ENCODE measurements around the gene MYO3A.

MYO3A gene, protein sequence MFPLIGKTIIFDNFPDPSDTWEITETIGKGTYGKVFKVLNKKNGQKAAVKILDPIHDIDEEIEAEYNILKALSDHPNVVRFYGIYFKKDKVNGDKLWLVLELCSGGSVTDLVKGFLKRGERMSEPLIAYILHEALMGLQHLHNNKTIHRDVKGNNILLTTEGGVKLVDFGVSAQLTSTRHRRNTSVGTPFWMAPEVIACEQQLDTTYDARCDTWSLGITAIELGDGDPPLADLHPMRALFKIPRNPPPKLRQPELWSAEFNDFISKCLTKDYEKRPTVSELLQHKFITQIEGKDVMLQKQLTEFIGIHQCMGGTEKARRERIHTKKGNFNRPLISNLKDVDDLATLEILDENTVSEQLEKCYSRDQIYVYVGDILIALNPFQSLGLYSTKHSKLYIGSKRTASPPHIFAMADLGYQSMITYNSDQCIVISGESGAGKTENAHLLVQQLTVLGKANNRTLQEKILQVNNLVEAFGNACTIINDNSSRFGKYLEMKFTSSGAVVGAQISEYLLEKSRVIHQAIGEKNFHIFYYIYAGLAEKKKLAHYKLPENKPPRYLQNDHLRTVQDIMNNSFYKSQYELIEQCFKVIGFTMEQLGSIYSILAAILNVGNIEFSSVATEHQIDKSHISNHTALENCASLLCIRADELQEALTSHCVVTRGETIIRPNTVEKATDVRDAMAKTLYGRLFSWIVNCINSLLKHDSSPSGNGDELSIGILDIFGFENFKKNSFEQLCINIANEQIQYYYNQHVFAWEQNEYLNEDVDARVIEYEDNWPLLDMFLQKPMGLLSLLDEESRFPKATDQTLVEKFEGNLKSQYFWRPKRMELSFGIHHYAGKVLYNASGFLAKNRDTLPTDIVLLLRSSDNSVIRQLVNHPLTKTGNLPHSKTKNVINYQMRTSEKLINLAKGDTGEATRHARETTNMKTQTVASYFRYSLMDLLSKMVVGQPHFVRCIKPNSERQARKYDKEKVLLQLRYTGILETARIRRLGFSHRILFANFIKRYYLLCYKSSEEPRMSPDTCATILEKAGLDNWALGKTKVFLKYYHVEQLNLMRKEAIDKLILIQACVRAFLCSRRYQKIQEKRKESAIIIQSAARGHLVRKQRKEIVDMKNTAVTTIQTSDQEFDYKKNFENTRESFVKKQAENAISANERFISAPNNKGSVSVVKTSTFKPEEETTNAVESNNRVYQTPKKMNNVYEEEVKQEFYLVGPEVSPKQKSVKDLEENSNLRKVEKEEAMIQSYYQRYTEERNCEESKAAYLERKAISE (N-terminal part only)

DNA sequence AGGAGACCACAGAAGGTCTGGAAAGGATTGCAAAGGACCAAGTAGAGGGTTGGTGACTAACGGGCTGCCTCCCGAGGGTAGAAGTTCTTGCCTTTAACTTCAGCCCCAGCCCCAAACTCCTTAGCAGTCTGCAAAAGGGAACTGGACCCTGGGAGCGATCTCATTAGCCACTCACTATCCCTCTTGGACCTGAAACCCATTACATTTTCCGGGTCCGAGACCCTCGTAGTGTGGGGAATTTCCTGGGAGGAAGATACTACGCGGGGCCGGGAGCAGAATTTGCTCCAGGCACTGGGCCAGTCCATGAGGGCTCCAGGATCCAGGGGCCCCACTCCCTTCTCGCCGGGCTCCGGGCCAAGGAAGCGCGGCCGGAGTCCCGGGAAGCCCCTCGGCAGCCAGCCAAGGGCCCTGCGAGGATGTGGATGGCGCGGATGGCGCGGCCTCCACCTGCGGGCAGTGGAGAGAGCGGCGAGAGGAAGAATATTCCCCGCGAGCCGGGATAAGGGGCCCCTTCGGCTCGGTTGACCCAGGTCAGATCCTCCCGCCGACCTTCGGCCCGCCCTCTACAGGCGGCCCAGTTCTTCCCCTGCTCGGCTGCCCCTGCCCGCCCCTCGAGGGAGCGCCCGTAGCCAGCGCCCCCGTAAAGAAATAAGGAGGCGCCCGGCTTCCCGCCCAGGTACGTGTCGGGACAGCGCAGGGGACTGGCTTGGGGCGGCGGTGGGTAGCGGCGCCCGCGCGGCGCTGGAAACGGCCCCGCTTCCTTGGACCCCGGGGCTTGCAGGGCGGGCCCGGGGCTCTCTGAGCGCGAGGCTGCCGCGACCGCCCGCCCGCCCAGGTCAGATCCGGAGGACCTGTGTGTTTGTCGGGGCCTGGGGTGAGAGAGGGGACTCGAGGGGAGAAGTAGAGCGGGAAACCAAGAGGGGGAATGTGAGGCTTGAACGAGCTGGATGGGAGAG, at the start of gene MYO3A:
TSS of gene MYO3A (plus strand) at position 577 of the 956 bp plus-strand sequence. CDS start 17,882 bp downstream, outside the sequence.
- peaks cover 6% of the 10 kb centered on the region for H3K4me1 ChIP-seq (ENCODE audit: insufficient read depth, low read length)

DNA sequence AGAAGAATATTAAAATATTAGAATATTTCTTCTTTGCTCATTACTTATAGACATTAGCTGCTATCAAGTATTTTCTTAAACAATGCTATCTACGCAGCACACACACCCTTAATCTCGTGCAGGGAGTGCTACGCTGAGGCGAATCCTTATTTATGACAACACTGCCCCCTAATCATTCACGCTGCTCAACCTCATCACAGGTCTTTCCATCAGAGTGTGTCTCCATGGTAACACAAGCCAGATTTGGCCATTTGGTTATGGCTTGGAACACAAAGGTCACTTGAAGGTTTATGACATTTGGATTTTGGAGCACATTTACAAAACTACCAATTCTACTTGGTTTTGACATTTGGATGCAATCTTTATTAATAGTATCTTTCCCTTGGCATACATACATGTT, 45.4 kb upstream of the MYO3A start:
- Histone ChIP-seq H3K27me3 (ENCODE audit: insufficient read depth, low read length) (no peaks in the 10 kb centered on the region), H3K9ac (ENCODE audit: low read depth, low read length) (no peak overlapping the region), H3K27ac (ENCODE audit: low read length) (no peak overlapping the region), H3K9me3 (ENCODE audit: insufficient read depth, low read depth, low read length) (no peaks in the 10 kb centered on the region; the same call in 1 of the 2 replicates), H3K36me3 (ENCODE audit: insufficient read depth, low read depth, low read length) (no peaks in the 10 kb centered on the region), H3K4me3 (ENCODE audit: low read length) (no peak overlapping the region), H3K4me1 (ENCODE audit: insufficient read depth, low read length) (peaks cover 3% of the 10 kb centered on the region; the same call in 1 of the 2 replicates)

More for the DNA sequence above, at the start of gene MYO3A:
- H3K9ac ChIP-seq (ENCODE audit: low read depth, low read length): peak within 1 kb of the TSS; percentile 73; the same call in 1 of the 2 replicates
- no peaks in the 10 kb centered on the region for H3K9me3 ChIP-seq (ENCODE audit: insufficient read depth, low read depth, low read length)
- no peak within 1 kb of the TSS for H3K27ac ChIP-seq (ENCODE audit: low read length)
- H3K36me3 ChIP-seq (ENCODE audit: insufficient read depth, low read depth, low read length): no peaks in the 10 kb centered on the region
- peak within 1 kb of the TSS; percentile 70 for H3K4me3 ChIP-seq (ENCODE audit: low read length)
- peaks cover 22% of the 10 kb centered on the region; the same call in 1 of the 2 replicates for H3K27me3 ChIP-seq (ENCODE audit: insufficient read depth, low read length)

DNA sequence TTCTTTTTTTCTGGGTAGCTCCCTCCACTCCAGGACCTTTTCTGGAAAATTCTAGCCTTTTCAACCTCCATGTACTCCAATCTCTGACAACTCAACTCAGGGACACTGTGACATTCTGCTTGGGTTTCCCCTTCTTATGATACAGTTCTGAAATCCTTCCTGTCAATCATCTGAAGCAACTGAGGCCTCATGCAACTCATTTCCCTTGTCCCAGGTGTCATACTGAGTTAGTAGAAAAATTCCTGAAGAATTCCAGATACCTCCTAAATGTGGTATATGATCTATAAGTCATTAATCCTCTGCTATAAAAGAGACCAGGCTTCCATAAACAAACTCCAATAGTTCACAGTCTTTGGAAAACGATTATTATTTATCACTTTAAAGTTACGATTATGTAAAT, 43.0 kb upstream of the MYO3A start:
- Histone ChIP-seq H3K27ac (ENCODE audit: low read length) (no peak overlapping the region), H3K4me3 (ENCODE audit: low read length) (no peak overlapping the region), H3K27me3 (ENCODE audit: insufficient read depth, low read length) (no peaks in the 10 kb centered on the region), H3K36me3 (ENCODE audit: insufficient read depth, low read depth, low read length) (no peaks in the 10 kb centered on the region), H3K9me3 (ENCODE audit: insufficient read depth, low read depth, low read length) (no peaks in the 10 kb centered on the region; the same call in 1 of the 2 replicates), H3K9ac (ENCODE audit: low read depth, low read length) (no peak overlapping the region), H3K4me1 (ENCODE audit: insufficient read depth, low read length) (peaks cover 7% of the 10 kb centered on the region; the same call in 1 of the 2 replicates)

DNA sequence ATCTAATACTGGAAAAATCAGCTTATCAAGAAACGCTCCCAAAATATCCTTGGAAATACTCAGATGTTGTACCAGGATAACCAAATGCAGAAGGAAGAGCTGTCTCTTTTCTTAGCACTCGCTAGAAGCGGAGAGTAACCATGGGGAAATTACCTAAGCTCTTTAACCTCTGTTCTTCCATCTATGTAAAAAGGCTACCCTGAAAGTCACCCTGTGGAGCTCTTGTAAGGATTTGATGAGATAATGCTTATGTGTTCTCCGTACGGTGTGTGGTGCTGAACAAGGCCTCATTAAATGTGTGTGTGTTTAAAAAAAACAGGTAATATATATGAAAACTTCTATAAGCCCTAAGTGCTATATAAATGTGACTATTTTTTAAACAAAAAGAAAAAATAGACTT, 38.2 kb upstream of the MYO3A start:
- no peaks in the 10 kb centered on the region; the same call in 1 of the 2 replicates for H3K9me3 ChIP-seq (ENCODE audit: insufficient read depth, low read depth, low read length)
- no peak overlapping the region for H3K27ac ChIP-seq (ENCODE audit: low read length)
- no peak overlapping the region for H3K4me3 ChIP-seq (ENCODE audit: low read length)
- H3K9ac ChIP-seq (ENCODE audit: low read depth, low read length): no peak overlapping the region
- H3K4me1 ChIP-seq (ENCODE audit: insufficient read depth, low read length): peaks cover 20% of the 10 kb centered on the region; the same call in 1 of the 2 replicates
- no peaks in the 10 kb centered on the region for H3K36me3 ChIP-seq (ENCODE audit: insufficient read depth, low read depth, low read length)
- no peaks in the 10 kb centered on the region for H3K27me3 ChIP-seq (ENCODE audit: insufficient read depth, low read length)

DNA sequence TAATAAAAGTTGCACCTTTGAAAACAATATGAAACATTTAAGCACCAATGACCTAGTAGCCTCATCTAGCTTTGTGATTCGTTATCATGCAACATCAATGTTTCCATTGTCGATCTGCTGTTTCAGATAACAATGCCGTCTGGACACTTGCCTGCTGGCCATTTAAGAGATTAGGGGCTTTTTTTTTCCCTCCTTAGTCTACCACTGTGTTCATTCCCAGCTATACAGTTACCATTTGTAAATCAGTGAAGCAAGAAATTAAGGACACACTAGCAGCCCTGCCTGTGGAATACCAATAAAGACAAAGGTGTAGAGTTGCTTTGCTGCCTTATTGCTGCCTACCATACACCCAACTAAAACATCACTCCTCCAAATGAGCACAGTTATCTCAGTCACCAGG, 37.6 kb upstream of the MYO3A start:
- Histone ChIP-seq H3K27me3 (ENCODE audit: insufficient read depth, low read length) (no peaks in the 10 kb centered on the region), H3K9ac (ENCODE audit: low read depth, low read length) (no peak overlapping the region), H3K4me1 (ENCODE audit: insufficient read depth, low read length) (peaks cover 20% of the 10 kb centered on the region; the same call in 1 of the 2 replicates), H3K4me3 (ENCODE audit: low read length) (no peak overlapping the region), H3K27ac (ENCODE audit: low read length) (no peak overlapping the region), H3K9me3 (ENCODE audit: insufficient read depth, low read depth, low read length) (no peaks in the 10 kb centered on the region; the same call in 1 of the 2 replicates), H3K36me3 (ENCODE audit: insufficient read depth, low read depth, low read length) (no peaks in the 10 kb centered on the region)

DNA sequence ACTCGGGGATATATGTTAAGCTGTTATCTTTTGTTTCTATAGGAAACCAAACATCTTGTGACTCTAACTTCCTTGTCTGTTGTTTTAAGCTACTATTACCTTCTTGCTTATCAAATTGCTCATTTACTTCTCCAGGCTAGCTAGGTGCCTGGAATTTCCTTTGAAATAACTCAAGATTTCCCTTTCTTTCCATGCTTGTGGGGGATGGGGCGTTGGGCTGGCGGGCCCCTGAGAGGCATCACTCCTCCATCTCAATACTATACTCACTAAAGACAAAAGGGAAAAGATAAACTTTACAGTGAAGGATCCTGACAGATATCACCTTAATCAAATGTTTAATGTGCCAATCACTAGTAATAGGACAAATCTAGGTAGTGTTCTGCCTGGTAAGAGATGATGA, 34.7 kb upstream of the MYO3A start:
- Histone ChIP-seq H3K4me1 (ENCODE audit: insufficient read depth, low read length) (peaks cover 20% of the 10 kb centered on the region; the same call in 1 of the 2 replicates), H3K27ac (ENCODE audit: low read length) (no peak overlapping the region), H3K9ac (ENCODE audit: low read depth, low read length) (no peak overlapping the region), H3K27me3 (ENCODE audit: insufficient read depth, low read length) (no peaks in the 10 kb centered on the region), H3K4me3 (ENCODE audit: low read length) (no peak overlapping the region), H3K36me3 (ENCODE audit: insufficient read depth, low read depth, low read length) (no peaks in the 10 kb centered on the region), H3K9me3 (ENCODE audit: insufficient read depth, low read depth, low read length) (no peaks in the 10 kb centered on the region)

DNA sequence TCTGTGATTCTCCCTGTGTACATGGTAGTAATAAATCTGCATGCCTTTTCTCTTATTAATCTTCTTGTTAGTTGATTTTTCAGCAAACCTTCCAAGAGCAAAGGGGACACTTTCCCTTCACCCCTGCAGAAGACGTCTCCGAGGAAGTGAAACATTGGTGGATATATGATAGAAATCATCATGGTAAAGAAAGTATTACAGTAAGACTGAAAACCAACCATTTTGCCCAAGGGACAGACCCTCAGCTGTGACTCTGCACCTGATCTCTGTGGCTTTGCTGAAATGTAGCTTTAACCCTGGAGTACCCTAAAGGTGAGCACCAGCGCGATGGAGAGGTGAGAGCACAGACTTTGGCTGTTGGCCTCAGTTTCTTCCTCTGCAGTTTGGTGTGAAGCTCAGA, 32.8 kb upstream of the MYO3A start:
- Histone ChIP-seq H3K27ac (ENCODE audit: low read length) (no peak overlapping the region), H3K9me3 (ENCODE audit: insufficient read depth, low read depth, low read length) (no peaks in the 10 kb centered on the region), H3K4me3 (ENCODE audit: low read length) (no peak overlapping the region), H3K9ac (ENCODE audit: low read depth, low read length) (no peak overlapping the region), H3K36me3 (ENCODE audit: insufficient read depth, low read depth, low read length) (no peaks in the 10 kb centered on the region), H3K4me1 (ENCODE audit: insufficient read depth, low read length) (peaks cover 14% of the 10 kb centered on the region; the same call in 1 of the 2 replicates), H3K27me3 (ENCODE audit: insufficient read depth, low read length) (no peaks in the 10 kb centered on the region)

DNA sequence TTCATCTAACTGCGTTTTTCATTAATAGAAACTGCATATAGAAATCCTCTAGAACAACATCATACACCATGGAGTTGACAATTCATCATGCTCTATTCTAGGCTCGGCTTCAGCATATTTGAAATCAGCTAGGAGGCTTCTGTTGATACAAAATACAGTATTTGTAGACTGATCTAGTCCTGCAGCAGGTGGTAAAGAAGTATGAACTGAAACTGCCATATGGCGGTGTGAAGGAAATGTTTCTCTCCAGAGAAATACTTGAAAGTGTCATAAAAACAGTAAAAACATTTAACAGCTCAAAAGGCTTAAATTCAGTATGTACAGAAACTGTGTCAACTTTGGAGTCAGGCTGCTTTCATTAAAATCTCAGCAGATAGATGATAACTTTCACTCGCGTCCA, 32.0 kb upstream of the MYO3A start:
- Histone ChIP-seq H3K27me3 (ENCODE audit: insufficient read depth, low read length) (no peaks in the 10 kb centered on the region), H3K9ac (ENCODE audit: low read depth, low read length) (no peak overlapping the region), H3K9me3 (ENCODE audit: insufficient read depth, low read depth, low read length) (no peaks in the 10 kb centered on the region), H3K27ac (ENCODE audit: low read length) (no peak overlapping the region), H3K4me3 (ENCODE audit: low read length) (no peak overlapping the region), H3K36me3 (ENCODE audit: insufficient read depth, low read depth, low read length) (no peaks in the 10 kb centered on the region), H3K4me1 (ENCODE audit: insufficient read depth, low read length) (peaks cover 12% of the 10 kb centered on the region; the same call in 1 of the 2 replicates)

DNA sequence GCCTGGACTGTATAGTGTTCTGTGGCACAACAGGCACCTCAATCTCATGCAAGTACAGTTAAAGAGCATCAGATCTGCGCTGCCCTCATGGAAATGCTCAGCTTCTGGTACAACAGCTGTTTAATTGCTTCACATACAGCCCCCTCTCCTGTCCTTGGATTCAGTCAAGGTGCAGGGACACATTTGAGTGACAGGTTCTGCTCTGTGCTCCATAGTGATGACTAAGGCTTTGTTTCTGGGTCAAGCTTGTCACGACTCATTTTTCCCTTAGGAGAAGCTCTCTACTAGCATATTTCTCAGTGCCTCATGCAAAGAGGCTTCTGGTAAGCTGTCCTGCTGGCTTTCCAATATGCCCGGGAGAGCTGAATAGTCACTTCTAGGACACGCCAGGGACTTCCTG, 26.8 kb upstream of the MYO3A start:
- H3K36me3 ChIP-seq (ENCODE audit: insufficient read depth, low read depth, low read length): no peaks in the 10 kb centered on the region
- H3K4me3 ChIP-seq (ENCODE audit: low read length): no peak overlapping the region
- no peak overlapping the region for H3K9ac ChIP-seq (ENCODE audit: low read depth, low read length)
- no peak overlapping the region for H3K27ac ChIP-seq (ENCODE audit: low read length)
- peaks cover 5% of the 10 kb centered on the region; the same call in 1 of the 2 replicates for H3K4me1 ChIP-seq (ENCODE audit: insufficient read depth, low read length)
- peaks cover 13% of the 10 kb centered on the region for H3K9me3 ChIP-seq (ENCODE audit: insufficient read depth, low read depth, low read length)
- no peaks in the 10 kb centered on the region for H3K27me3 ChIP-seq (ENCODE audit: insufficient read depth, low read length)

DNA sequence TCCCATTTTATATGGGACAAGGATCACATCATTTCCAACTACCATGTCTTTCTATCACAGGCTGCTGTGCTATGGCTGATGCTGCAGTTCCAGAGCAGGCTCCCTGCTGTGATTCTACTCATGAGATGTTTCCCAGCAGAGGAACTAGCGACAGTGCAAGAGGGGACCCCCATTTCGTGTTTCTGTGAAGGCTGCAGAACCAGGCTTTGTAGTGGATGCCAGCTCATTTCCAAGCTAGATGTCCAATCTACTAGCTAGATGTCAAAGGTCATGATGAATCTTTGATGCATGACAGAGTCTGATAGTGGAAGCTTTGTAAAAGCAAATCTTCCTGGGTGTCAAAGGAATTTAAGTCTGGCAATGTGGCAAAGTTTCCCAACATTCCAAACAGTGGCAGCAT, 21.2 kb upstream of the MYO3A start:
- no peak overlapping the region for H3K4me3 ChIP-seq (ENCODE audit: low read length)
- H3K4me1 ChIP-seq (ENCODE audit: insufficient read depth, low read length): peaks cover 5% of the 10 kb centered on the region; the same call in 1 of the 2 replicates
- no peaks in the 10 kb centered on the region for H3K36me3 ChIP-seq (ENCODE audit: insufficient read depth, low read depth, low read length)
- H3K9me3 ChIP-seq (ENCODE audit: insufficient read depth, low read depth, low read length): peaks cover 16% of the 10 kb centered on the region
- H3K9ac ChIP-seq (ENCODE audit: low read depth, low read length): no peak overlapping the region
- no peak overlapping the region for H3K27ac ChIP-seq (ENCODE audit: low read length)
- no peaks in the 10 kb centered on the region for H3K27me3 ChIP-seq (ENCODE audit: insufficient read depth, low read length)

Measured in iPS-20b (cell line).